Nephron (organoid): ENCODE measurements around the gene SMIM36.
A peak's percentile ranks its signal among the peaks of the same experiment; 100 is the strongest.

Experiments used
- H3K27ac Mint-ChIP-seq, 3 experiments: 2 replicates each; pipeline ENCODE4 v1.8.0; 2020; ENCODE audit warnings: mixed read lengths in 3 of 3, mild to moderate bottlenecking in 2 of 3, moderate library complexity in 1 of 3
- H3K27me3 Mint-ChIP-seq: 2 replicates; pipeline ENCODE4 v1.8.0; 2021; ENCODE audit warnings: low read depth, mild to moderate bottlenecking, moderate library complexity, mixed read lengths
- H3K36me3 Mint-ChIP-seq: 2 replicates; pipeline ENCODE4 v1.8.0; 2020; ENCODE audit warnings: low read depth, mixed read lengths
- H3K4me1 Mint-ChIP-seq: 2 replicates; pipeline ENCODE4 v1.8.0; 2020; ENCODE audit warnings: mixed read lengths
- H3K4me3 Mint-ChIP-seq, 3 experiments: 2 replicates each; pipeline ENCODE4 v1.8.0; 2020; ENCODE audit warnings: mild to moderate bottlenecking in 3 of 3, mixed read lengths in 3 of 3, moderate library complexity in 2 of 3
- H3K9me3 Mint-ChIP-seq: 2 replicates; pipeline ENCODE4 v1.8.0; 2020; ENCODE audit warnings: mixed read lengths
- CTCF ChIP-seq, 3 experiments: fragments of 200-600 bp; sonication (generic); IDR thresholded peaks; one replicate each; pipeline ENCODE4 v1.5.0; 2021; ENCODE audit warnings: antibody characterized with exemption in 3 of 3; ENCODE audit not compliant: unreplicated experiment in 3 of 3

The SMIM36 gene

GRCh38 chr17:55437159-55437605 is 74.1 kb downstream of the SMIM36 start:
- Mint-ChIP-seq H3K9me3 (no peaks in the 10 kb centered on the region), H3K36me3 (no peaks in the 10 kb centered on the region), H3K4me3 (no peak overlapping the region), H3K4me1 (peaks cover 29% of the 10 kb centered on the region), H3K27me3 (peaks cover 3% of the 10 kb centered on the region), H3K27ac (peak overlapping the region in 1 of 3 experiments; percentile 36)
- no peak for TF ChIP-seq CTCF (IDR thresholded peaks at IDR 0.05; ENCODE audit: unreplicated experiment in 3 of 3)

- peaks cover 3% of the 10 kb centered on the region for H3K27me3 Mint-ChIP-seq
- no peaks in the 10 kb centered on the region for H3K9me3 Mint-ChIP-seq
- no peak for TF ChIP-seq CTCF (IDR thresholded peaks at IDR 0.05; ENCODE audit: unreplicated experiment in 3 of 3)
- no peak overlapping the region for H3K27ac Mint-ChIP-seq
- H3K4me3 Mint-ChIP-seq, result no peak overlapping the region
- H3K36me3 Mint-ChIP-seq, result no peaks in the 10 kb centered on the region
- H3K4me1 Mint-ChIP-seq, result peaks cover 23% of the 10 kb centered on the region
These were observed 74.8 kb downstream of the SMIM36 start for GRCh38 chr17:55436224-55437158.

GRCh38 chr17:55435408-55435807 is 75.8 kb downstream of the SMIM36 start:
- no peak overlapping the region for H3K27ac Mint-ChIP-seq
- no peaks in the 10 kb centered on the region for H3K36me3 Mint-ChIP-seq

GRCh38 chr17:55434721-55435120 is 76.5 kb downstream of the SMIM36 start:
- peaks cover 23% of the 10 kb centered on the region for H3K4me1 Mint-ChIP-seq

More at GRCh38 chr17:55435408-55435807, 75.8 kb downstream of the SMIM36 start:
- Mint-ChIP-seq H3K4me3 (no peak overlapping the region), H3K9me3 (no peaks in the 10 kb centered on the region), H3K27me3 (peaks cover 3% of the 10 kb centered on the region), H3K4me1 (peaks cover 27% of the 10 kb centered on the region)
- TF ChIP-seq CTCF (IDR thresholded peaks at IDR 0.05; ENCODE audit: unreplicated experiment in 3 of 3), result no peak

GRCh38 chr17:55433629-55434422 is 77.4 kb downstream of the SMIM36 start:
- Mint-ChIP-seq H3K27ac (peak overlapping the region; percentile 36 to 82 (median 40)), H3K9me3 (no peaks in the 10 kb centered on the region), H3K4me3 (no peak overlapping the region), H3K4me1 (peaks cover 23% of the 10 kb centered on the region), H3K36me3 (no peaks in the 10 kb centered on the region), H3K27me3 (peaks cover 3% of the 10 kb centered on the region)
- TF ChIP-seq CTCF (IDR thresholded peaks at IDR 0.05; ENCODE audit: unreplicated experiment in 3 of 3), result no peak

More at GRCh38 chr17:55434721-55435120, 76.5 kb downstream of the SMIM36 start:
- Mint-ChIP-seq H3K27me3 (peaks cover 3% of the 10 kb centered on the region), H3K9me3 (no peaks in the 10 kb centered on the region), H3K36me3 (no peaks in the 10 kb centered on the region), H3K27ac (no peak overlapping the region), H3K4me3 (no peak overlapping the region)
- TF ChIP-seq CTCF (IDR thresholded peaks at IDR 0.05; ENCODE audit: unreplicated experiment in 3 of 3), result no peak
